Cardiac septum (tissue), 1 donor: ENCODE results near the gene CRYGA. TPM values are rescaled to one million over a fixed set of nuclear protein-coding genes. Genes with fewer than 3 reads are reported as not detected.

ENCODE experiments used
- DNase-seq: peaks from one replicate; pipeline ENCODE4 v3.0.0-alpha.2; 2020; ENCODE audit warnings: low spot score
- intact Hi-C: fragments of 100-400 bp; cut with DNase I; formaldehyde crosslinking; loops from one replicate; pipeline ENCODE4 v1.14.0; 2022
- long read RNA-seq: library from polyadenylated mRNA; unstranded; transcript quantifications from one replicate; pipeline ENCODE4 v2.0.0, GENCODE V29; 2021
- total RNA-seq: library from RNA; stranded (reverse); fragmentation: NEBNext Ultra II Directional; extraction: Animal tissue kit (Norgen Biotek cat#: 25700); gene quantifications from one replicate; pipeline ENCODE4 v1.2.1, GENCODE V29; 2021
- donor health status: DM: no; HTN: no; CAD: no.

The CRYGA gene, protein sequence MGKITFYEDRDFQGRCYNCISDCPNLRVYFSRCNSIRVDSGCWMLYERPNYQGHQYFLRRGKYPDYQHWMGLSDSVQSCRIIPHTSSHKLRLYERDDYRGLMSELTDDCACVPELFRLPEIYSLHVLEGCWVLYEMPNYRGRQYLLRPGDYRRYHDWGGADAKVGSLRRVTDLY
- not detected for total RNA-seq
- long read RNA-seq, result 0 reads

DNA sequence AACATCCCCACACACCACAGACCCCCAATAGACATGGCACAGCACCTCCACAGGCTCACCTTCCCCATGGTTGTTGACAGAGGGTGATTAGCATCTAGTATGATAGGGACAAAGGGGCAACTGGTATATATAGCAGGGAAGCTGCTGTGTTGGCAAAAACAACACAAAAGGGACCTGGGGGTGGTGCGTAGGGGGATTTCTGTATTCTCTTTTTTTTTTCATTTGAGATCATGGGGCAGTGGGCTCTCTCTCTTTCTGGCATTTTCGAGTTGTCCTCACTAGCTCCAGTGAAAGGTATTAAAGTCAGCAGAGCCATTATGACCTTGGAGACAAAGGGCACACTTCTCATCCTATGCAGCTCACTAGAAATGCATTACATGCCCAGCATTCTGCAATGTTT, at the start of gene CRYGA:
TSS of gene CRYGA (minus strand) at position 101 of the 400 bp plus-strand sequence. CDS start at position 68, 33 bp downstream.
- DNase-seq, result no peak
- intact Hi-C loops, result no loop called here

DNA sequence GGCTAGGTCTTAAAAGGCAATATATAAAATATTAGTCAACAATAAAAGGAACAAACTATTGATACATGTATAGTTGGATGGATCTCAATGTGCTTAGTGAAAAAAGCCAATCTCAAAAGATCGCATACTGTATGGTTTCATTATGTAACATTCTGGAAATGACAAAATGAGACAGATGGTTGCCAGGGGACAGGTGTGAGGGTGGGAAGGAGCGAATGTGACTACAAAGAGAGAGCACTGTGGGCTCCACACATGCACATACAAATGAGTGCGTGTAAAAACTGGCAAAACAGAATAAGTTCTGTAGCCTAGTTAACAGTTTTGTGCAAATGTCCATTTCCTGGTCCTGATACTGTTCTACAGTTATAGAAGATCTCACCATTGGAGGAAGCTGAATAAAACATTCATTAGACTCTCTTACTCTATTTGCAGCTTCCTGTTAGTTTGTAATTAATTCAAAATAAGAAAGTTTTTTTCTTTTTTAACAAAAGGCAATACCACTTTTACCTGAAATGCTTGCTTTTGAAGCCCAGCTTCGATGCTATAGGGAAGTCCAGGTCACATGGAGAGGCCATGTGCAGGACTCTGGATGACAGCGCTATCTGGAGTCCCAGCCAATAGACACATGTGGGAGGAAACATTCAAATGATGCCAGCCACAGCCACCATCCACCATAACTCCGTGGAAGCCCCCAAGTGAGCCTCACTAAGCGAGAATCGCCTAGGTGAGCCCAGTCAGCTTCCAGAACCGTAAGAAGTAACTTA, 47.5 kb upstream of the CRYGA start:
- DNase-seq, result no peak
- intact Hi-C loops, result no loop called here

DNA sequence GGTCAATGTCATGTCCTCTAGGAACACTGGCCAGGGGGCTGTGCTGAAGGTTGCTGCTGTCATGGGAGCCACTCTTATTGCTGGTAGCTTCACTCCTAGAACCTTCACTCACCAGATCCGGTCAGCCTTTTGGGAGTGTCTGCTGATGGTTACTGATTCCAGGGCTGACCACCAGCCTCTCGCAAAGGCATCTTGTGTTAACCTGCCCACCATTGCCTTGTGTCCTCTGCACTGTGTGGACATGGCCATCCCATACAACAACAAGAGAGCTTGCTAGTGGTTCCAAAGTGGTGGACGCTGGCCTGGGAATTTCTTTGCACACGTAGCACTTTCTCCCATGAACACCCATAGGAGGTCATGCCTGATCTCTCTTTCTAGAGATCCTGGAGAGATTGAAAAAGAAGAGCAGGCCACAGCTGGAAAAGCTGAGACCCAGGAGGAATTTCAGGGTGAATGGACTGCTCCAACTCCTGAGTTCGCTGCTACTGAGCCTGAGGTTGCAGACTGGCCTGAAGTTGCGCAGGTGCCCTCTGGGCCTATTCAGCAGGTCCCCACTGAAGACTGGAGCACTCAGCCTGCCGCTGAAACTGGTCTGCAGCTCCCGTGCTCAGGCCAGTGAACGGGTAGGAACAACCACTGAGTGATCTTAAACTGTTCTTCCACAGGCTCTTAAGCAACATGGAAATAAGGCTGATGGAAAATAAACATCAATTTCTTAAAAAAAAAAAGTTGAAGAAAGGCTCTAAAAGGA, 45.1 kb upstream of the CRYGA start:
- no peak for DNase-seq
- intact Hi-C loops, result no loop called here

GRCh38 chr2:208207769-208208168, 44.4 kb upstream of the CRYGA start:
- intact Hi-C loops, result no loop called here
- DNase-seq, result no peak

DNA sequence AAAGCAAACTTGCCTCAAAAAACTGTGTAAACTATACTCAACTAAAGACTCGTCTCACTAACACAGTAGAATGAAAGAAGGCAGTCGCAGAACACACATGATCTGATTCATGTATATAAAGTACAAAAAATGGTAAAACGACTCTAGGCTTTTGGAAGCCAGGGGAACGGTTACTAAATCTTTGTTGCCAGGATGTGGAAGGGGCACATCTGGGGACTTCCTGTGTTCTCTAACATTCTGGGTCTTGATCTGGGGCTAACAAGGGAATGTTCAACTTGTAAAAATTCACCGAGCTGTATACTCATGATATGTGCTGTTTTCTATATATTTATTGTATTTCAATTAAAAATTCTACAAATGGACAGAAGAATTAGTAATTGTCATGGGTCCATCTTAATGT, 40.8 kb upstream of the CRYGA start:
- intact Hi-C loops, result no loop called here
- no peak for DNase-seq

- DNase-seq, result no peak
- intact Hi-C loops, result no loop called here
These were observed 32.1 kb upstream of the CRYGA start for GRCh38 chr2:208195531-208195930.

- intact Hi-C loops, result no loop called here
- no peak for DNase-seq
These were observed 29.3 kb upstream of the CRYGA start for GRCh38 chr2:208192611-208193236.

GRCh38 chr2:208189810-208190503, 26.6 kb upstream of the CRYGA start, which contains the start of gene C2orf80:
C2orf80 (minus strand) TSS chr2:208190030; CDS start chr2:208186986, 3,044 bp downstream.
- intact Hi-C loops, result no loop called here
- DNase-seq, result no peak

DNA sequence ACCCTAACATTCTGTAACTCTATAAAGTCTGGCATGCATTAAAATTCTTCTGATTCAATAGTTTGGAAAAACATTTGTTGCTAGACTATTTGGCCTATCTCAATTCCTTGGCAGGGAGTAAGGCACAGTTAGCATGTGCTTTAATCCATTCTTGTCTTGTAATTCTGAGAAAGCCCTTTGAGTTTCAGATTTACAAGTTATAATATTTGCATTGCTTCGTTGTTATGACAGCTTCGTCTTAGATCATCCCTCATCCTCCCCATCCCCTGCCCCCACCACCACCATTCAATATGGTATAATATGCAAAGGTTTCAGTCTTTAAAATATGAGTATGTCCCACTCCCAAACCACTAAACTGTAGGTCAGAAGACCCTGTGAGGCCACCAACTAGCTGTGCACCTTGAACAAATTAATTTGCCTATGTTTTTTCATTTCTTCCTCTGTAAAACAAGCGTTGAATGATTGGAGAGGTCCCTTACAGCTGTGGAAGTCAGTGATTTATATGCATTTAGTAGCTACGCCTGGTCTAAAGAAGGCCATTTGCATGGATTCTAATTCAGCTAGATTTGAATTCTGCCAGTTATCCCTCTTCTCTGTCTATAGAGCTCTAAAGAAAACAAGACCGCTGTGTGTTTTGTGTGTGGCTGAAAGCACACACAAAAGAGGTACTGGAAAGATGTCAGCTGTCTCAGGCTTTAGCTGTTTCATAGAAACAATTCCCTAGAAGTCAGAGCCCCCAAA, 25.9 kb upstream of the CRYGA start:
- intact Hi-C loops, result no loop called here
- DNase-seq, result no peak

- intact Hi-C loops, result no loop called here
These were observed 23.5 kb upstream of the CRYGA start for GRCh38 chr2:208186893-208187292.

GRCh38 chr2:208186465-208186864, 23.1 kb upstream of the CRYGA start:
- intact Hi-C loops, result no loop called here

More at GRCh38 chr2:208186893-208187292, 23.5 kb upstream of the CRYGA start:
- DNase-seq, result no peak

GRCh38 chr2:208183972-208184705, 20.8 kb upstream of the CRYGA start:
- intact Hi-C loops, result no loop called here
- DNase-seq, result no peak

More at GRCh38 chr2:208186465-208186864, 23.1 kb upstream of the CRYGA start:
- DNase-seq, result no peak

DNA sequence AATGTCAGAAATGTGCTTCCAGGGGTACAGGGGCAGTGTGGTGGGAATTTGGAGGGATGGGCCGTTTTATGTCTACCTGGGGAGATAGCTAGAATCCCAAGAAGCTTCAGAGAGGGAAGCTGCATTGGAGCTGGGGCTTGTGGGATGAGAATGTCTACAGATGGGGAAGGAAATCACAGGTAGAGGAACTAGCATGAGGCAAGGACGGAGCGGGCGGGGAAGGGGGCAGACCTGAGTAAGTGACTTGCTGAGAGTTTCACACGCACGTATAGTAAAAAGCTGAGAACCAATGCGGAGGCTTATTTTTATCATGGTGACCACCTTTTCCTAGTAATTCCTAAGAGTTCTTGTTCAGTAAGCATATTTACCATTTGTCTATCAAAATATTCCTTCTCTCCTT, 20.1 kb upstream of the CRYGA start:
- no peak for DNase-seq
- intact Hi-C loops, result no loop called here

- intact Hi-C loops, result no loop called here
- DNase-seq, result no peak
These were observed 19.4 kb upstream of the CRYGA start for GRCh38 chr2:208182835-208183234.

- intact Hi-C loops, result no loop called here
- no peak for DNase-seq
These were observed 15.7 kb upstream of the CRYGA start for GRCh38 chr2:208179028-208179609.

GRCh38 chr2:208175840-208176153, 12.4 kb upstream of the CRYGA start:
- intact Hi-C loops, result loop anchor here (1.0 kb wide), 1 partner anchor 80 kb away; the partner anchor contains the start of gene IDH1
- no peak for DNase-seq

GRCh38 chr2:208175069-208175839, 11.9 kb upstream of the CRYGA start:
- intact Hi-C loops, result loop anchor here (1.0 kb wide), 1 partner anchor 80 kb away; the partner anchor contains the start of gene IDH1
- peak; percentile 80 for DNase-seq
